OCI-LY3 (cell line): Measurements from ENCODE around the gene PATJ.
"Not testable (repeated sequence)": the region's sequence is repeated elsewhere in the genome, so short reads cannot be mapped to it uniquely, and the experiment has no call there.

Source experiments
- EZH2phosphoT487 ChIP-seq: fragments of 200-600 bp; shearing (Covaris generic); IDR thresholded peaks from 2 replicates; pipeline ENCODE4 v1.6.1; 2018; ENCODE audit warnings: antibody characterized with exemption, mixed run types, low read depth
- TF ChIP-seq, protein P1 (sequence below): fragments of 200-600, 300-600 bp; sonication (generic); IDR thresholded peaks from 2 replicates; pipeline ENCODE4 v1.5.1; 2014; ENCODE audit warnings: antibody characterized with exemption, low read length, low read depth

DNA sequence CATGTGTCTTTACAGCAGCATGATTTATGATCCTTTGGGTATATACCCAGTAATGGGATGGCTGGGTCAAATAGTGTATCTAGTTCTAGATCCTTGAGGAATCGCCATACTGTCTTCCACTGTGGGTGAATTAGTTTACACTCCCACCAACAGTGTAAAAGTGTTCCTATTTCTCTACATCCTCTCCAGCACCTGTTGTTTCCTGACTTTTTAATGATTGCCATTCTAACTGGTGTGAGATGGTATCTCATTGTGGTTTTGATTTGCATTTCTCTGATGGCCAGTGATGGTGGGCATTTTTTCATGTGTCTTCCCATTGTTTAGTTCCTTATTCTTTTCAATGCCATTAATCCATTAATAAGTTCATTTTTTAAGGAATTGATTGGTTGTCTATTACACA is 58.8 kb downstream of the PATJ start:
- TF ChIP-seq, protein P1, sequence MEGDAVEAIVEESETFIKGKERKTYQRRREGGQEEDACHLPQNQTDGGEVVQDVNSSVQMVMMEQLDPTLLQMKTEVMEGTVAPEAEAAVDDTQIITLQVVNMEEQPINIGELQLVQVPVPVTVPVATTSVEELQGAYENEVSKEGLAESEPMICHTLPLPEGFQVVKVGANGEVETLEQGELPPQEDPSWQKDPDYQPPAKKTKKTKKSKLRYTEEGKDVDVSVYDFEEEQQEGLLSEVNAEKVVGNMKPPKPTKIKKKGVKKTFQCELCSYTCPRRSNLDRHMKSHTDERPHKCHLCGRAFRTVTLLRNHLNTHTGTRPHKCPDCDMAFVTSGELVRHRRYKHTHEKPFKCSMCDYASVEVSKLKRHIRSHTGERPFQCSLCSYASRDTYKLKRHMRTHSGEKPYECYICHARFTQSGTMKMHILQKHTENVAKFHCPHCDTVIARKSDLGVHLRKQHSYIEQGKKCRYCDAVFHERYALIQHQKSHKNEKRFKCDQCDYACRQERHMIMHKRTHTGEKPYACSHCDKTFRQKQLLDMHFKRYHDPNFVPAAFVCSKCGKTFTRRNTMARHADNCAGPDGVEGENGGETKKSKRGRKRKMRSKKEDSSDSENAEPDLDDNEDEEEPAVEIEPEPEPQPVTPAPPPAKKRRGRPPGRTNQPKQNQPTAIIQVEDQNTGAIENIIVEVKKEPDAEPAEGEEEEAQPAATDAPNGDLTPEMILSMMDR: not testable (repeated sequence)
- TF ChIP-seq EZH2phosphoT487: not testable (repeated sequence)
